LNCAP (cell line): ENCODE results near the gene XCL2.

Experiments used
- CTCF ChIP-seq: fragments of 450-650 bp; IDR thresholded peaks from 2 replicates; pipeline ENCODE4 v1.5.1; 2017; ENCODE audit warnings: mild to moderate bottlenecking

XCL2 gene

GRCh38 chr1:168567007-168567406, 23.2 kb upstream of the XCL2 start:
- no peak for TF ChIP-seq CTCF

GRCh38 chr1:168565825-168566224, 22.0 kb upstream of the XCL2 start:
- TF ChIP-seq CTCF: no peak

GRCh38 chr1:168561989-168562388, 18.2 kb upstream of the XCL2 start:
- no peak for TF ChIP-seq CTCF

GRCh38 chr1:168560370-168560769, 16.6 kb upstream of the XCL2 start:
- no peak for TF ChIP-seq CTCF

GRCh38 chr1:168556647-168557046, 12.8 kb upstream of the XCL2 start:
- TF ChIP-seq CTCF: no peak

- TF ChIP-seq CTCF: no peak
Observed at GRCh38 chr1:168555508-168556046, 11.8 kb upstream of the XCL2 start.

- TF ChIP-seq CTCF: no peak
Observed at GRCh38 chr1:168554603-168555483, 11.0 kb upstream of the XCL2 start.
